Testis (tissue), 3 donors: Measurements from ENCODE around the gene COQ9. TPM values are rescaled to one million over a fixed set of nuclear protein-coding genes. Genes with fewer than 3 reads are reported as not detected.

ENCODE experiments used
- DNase-seq: peaks from one replicate; pipeline ENCODE4 v3.0.0-alpha.2; 2019
- H3K27ac ChIP-seq, 2 donors: fragments of 200-600 bp; sonication (generic); one replicate each; pipeline ENCODE4 v1.5.1; 2019
- H3K27me3 ChIP-seq: fragments of 200-600 bp; sonication (generic); one replicate; pipeline ENCODE4 v1.5.1; 2019
- H3K36me3 ChIP-seq: fragments of 200-600 bp; sonication (generic); one replicate; pipeline ENCODE4 v1.5.1; 2017; ENCODE audit warnings: low read depth; ENCODE audit errors: missing control alignments
- H3K4me1 ChIP-seq: fragments of 200-600 bp; sonication (generic); one replicate; pipeline ENCODE4 v1.5.1; 2019
- H3K4me3 ChIP-seq, 2 donors: fragments of 200-600 bp; sonication (generic); one replicate each; pipeline ENCODE4 v1.5.1; 2017 to 2019
- H3K9me3 ChIP-seq: fragments of 200-600 bp; sonication (generic); one replicate; pipeline ENCODE4 v1.5.1; 2017
- POLR2A ChIP-seq: fragments of 450-650 bp; IDR thresholded peaks from one replicate; pipeline ENCODE4 v1.6.1; 2017; ENCODE audit warnings: antibody characterized with exemption, mild to moderate bottlenecking, moderate library complexity
- WGBS, 2 donors: methylation state at CpG; one replicate each; pipeline ENCODE4 v1.1.5; 2018; 5-methylcytosine and 5-hydroxymethylcytosine counted together
- intact Hi-C: fragments of 100-400 bp; cut with DNase I; formaldehyde crosslinking; loops from one replicate; pipeline ENCODE4 v1.15.1; 2023; ENCODE audit warnings: low total_unique reads
- polyA plus RNA-seq: library from polyadenylated mRNA; stranded (reverse); fragments of 350-450 nt; fragmentation: Illumina TruSeq; extraction: RNeasy Lipid Tissue Mini Kit (QIAGEN cat#74804); gene quantifications from one replicate; pipeline ENCODE4 v1.2.3, GENCODE V29; 2014; ENCODE audit warnings: low read depth, low replicate concordance; ENCODE audit not compliant: insufficient read depth
- total RNA-seq, 2 donors: library from RNA; depleted of rRNA; stranded (reverse); fragments of >200 nt; gene quantifications; one replicate each; pipeline ENCODE4 v1.2.3, GENCODE V29; 2016
- TF ChIP-seq, protein P1 (sequence below), 3 experiments: fragments of 450-650 bp in 2 of 3; fragments of 200-600 bp in 1 of 3; sonication (generic) in 1 of 3; IDR thresholded peaks; one replicate each; pipeline ENCODE4 v1.5.1; 2016 to 2019; ENCODE audit warnings: antibody characterized with exemption in 3 of 3, mild to moderate bottlenecking in 2 of 3, moderate library complexity in 1 of 3

The COQ9 gene
- total and polyA plus RNA-seq, 3 donors from 2014 or later: 74.1 to 93.5 (median 77.1) TPM

DNA sequence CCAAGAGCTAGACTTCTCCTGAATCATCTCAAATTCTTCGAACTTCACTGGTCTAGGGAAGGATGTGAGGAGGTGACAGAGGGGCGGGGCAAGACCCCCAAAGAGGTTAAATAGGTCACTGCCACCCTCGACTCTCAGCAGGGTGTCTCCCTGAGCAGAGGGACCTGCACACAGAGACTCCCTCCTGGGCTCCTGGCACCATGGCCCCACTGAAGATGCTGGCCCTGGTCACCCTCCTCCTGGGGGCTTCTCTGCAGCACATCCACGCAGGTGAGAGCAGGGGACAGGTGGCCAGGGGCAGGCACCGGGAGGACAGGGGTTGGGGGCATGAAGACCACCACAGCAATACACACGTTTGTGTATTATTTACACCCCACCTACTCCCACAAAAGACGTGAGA, 33.5 kb upstream of the COQ9 start:
- no peak for DNase-seq
- no peaks in the 10 kb centered on the region for H3K27me3 ChIP-seq

GRCh38 chr16:57416084-57416483, 31.2 kb upstream of the COQ9 start:
- peak overlapping the region in 1 of 2 donors; percentile 30 for H3K4me3 ChIP-seq
- 57 to 74% methylated on average over 3 to 16 of the region's 16 CpGs for WGBS, 2 donors
- intact Hi-C loops: loop anchor here (2.0 kb wide), 1 partner anchor 115 kb away; no protein-coding TSS in a partner anchor

More for the DNA sequence above, 33.5 kb upstream of the COQ9 start:
- H3K36me3 ChIP-seq: no peaks in the 10 kb centered on the region
- intact Hi-C loops: no loop called here
- peaks cover 14% of the 10 kb centered on the region for H3K4me1 ChIP-seq
- H3K9me3 ChIP-seq: no peaks in the 10 kb centered on the region
- 78 to 81% methylated on average over 7 of the region's 7 CpGs for WGBS, 2 donors
- H3K27ac ChIP-seq: no peak overlapping the region
- H3K4me3 ChIP-seq: no peak overlapping the region
- TF ChIP-seq POLR2A: no peak
- TF ChIP-seq, protein P1, sequence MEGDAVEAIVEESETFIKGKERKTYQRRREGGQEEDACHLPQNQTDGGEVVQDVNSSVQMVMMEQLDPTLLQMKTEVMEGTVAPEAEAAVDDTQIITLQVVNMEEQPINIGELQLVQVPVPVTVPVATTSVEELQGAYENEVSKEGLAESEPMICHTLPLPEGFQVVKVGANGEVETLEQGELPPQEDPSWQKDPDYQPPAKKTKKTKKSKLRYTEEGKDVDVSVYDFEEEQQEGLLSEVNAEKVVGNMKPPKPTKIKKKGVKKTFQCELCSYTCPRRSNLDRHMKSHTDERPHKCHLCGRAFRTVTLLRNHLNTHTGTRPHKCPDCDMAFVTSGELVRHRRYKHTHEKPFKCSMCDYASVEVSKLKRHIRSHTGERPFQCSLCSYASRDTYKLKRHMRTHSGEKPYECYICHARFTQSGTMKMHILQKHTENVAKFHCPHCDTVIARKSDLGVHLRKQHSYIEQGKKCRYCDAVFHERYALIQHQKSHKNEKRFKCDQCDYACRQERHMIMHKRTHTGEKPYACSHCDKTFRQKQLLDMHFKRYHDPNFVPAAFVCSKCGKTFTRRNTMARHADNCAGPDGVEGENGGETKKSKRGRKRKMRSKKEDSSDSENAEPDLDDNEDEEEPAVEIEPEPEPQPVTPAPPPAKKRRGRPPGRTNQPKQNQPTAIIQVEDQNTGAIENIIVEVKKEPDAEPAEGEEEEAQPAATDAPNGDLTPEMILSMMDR (IDR thresholded peaks at IDR 0.05): no peak

GRCh38 chr16:57419506-57419905, 27.8 kb upstream of the COQ9 start:
- 63 to 73% methylated on average over 6 of the region's 6 CpGs for WGBS, 2 donors
- TF ChIP-seq, protein P1 (IDR thresholded peaks at IDR 0.05): no peak
- TF ChIP-seq POLR2A: no peak
- Histone ChIP-seq H3K36me3 (no peaks in the 10 kb centered on the region), H3K27me3 (no peaks in the 10 kb centered on the region), H3K27ac (peak overlapping the region in 1 of 2 donors; percentile 25), H3K9me3 (no peaks in the 10 kb centered on the region), H3K4me3 (no peak overlapping the region), H3K4me1 (peaks cover 23% of the 10 kb centered on the region)
- intact Hi-C loops: no loop called here
- no peak for DNase-seq

More at GRCh38 chr16:57416084-57416483, 31.2 kb upstream of the COQ9 start:
- TF ChIP-seq, protein P1 (IDR thresholded peaks at IDR 0.05): no peak
- no peak for TF ChIP-seq POLR2A
- peaks cover 23% of the 10 kb centered on the region for H3K4me1 ChIP-seq
- no peak for DNase-seq
- no peaks in the 10 kb centered on the region for H3K36me3 ChIP-seq
- H3K9me3 ChIP-seq: no peaks in the 10 kb centered on the region
- H3K27me3 ChIP-seq: no peaks in the 10 kb centered on the region
- H3K27ac ChIP-seq: peak overlapping the region; percentile 16 to 48

GRCh38 chr16:57422026-57422944, 25.0 kb upstream of the COQ9 start:
- Histone ChIP-seq H3K27me3 (no peaks in the 10 kb centered on the region), H3K36me3 (no peaks in the 10 kb centered on the region), H3K4me1 (peaks cover 12% of the 10 kb centered on the region), H3K27ac (no peak overlapping the region), H3K9me3 (no peaks in the 10 kb centered on the region), H3K4me3 (no peak overlapping the region)
- peak; percentile 65 for DNase-seq
- intact Hi-C loops: loop anchor here (10.0 kb wide), 1 partner anchor 93 kb away; no protein-coding TSS in a partner anchor
- 40 to 41% methylated on average over 10 of the region's 10 CpGs for WGBS, 2 donors
- TF ChIP-seq POLR2A: no peak
- TF ChIP-seq, protein P1 (IDR thresholded peaks at IDR 0.05): peak; percentile 50 to 62 (median 56)
